GM10266 (cell line): ENCODE data around the gene CHERP.
"Not testable (repeated sequence)": the region's sequence is repeated elsewhere in the genome, so short reads cannot be mapped to it uniquely, and the experiment has no call there.

Experiments
- DNase-seq: peaks from one replicate; pipeline ENCODE4 v3.0.0; 2012; ENCODE audit errors: extremely low spot score
- TF ChIP-seq, protein P1 (sequence below): IDR thresholded peaks from 2 replicates; pipeline ENCODE4 v1.5.1; 2012; ENCODE audit warnings: mild to moderate bottlenecking, low read depth; ENCODE audit not compliant: control insufficient read depth, insufficient read depth; ENCODE audit errors: missing control alignments

The CHERP gene

DNA sequence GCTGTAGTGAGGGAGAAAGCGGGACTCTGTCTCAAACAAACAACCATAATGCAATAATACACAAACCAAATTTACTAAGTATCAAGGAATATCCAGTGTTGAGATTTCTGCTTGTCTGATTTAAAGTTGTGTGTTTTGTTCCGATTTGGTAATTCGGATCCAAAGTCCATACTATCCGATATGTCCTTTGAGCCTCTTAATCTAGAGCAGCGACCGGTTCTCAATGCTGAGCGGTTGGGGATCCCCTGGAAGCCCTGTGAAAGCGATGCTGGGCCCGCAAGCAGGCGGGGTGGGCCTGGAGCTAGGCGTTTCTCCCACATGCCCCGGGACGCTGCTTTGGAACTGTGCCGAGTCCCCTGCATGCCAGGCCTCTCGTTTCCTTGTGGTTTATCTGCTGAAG, 25.9 kb downstream of the CHERP start:
- no peak for DNase-seq
- TF ChIP-seq, protein P1, sequence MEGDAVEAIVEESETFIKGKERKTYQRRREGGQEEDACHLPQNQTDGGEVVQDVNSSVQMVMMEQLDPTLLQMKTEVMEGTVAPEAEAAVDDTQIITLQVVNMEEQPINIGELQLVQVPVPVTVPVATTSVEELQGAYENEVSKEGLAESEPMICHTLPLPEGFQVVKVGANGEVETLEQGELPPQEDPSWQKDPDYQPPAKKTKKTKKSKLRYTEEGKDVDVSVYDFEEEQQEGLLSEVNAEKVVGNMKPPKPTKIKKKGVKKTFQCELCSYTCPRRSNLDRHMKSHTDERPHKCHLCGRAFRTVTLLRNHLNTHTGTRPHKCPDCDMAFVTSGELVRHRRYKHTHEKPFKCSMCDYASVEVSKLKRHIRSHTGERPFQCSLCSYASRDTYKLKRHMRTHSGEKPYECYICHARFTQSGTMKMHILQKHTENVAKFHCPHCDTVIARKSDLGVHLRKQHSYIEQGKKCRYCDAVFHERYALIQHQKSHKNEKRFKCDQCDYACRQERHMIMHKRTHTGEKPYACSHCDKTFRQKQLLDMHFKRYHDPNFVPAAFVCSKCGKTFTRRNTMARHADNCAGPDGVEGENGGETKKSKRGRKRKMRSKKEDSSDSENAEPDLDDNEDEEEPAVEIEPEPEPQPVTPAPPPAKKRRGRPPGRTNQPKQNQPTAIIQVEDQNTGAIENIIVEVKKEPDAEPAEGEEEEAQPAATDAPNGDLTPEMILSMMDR: no peak

GRCh38 chr19:16514383-16515019, 27.7 kb downstream of the CHERP start:
- DNase-seq: no peak
- TF ChIP-seq, protein P1: no peak

- not testable (repeated sequence) for DNase-seq
Measured at GRCh38 chr19:16512611-16513010, 29.6 kb downstream of the CHERP start.

GRCh38 chr19:16509141-16510061, 32.8 kb downstream of the CHERP start:
- no peak for DNase-seq
- TF ChIP-seq, protein P1: no peak

DNA sequence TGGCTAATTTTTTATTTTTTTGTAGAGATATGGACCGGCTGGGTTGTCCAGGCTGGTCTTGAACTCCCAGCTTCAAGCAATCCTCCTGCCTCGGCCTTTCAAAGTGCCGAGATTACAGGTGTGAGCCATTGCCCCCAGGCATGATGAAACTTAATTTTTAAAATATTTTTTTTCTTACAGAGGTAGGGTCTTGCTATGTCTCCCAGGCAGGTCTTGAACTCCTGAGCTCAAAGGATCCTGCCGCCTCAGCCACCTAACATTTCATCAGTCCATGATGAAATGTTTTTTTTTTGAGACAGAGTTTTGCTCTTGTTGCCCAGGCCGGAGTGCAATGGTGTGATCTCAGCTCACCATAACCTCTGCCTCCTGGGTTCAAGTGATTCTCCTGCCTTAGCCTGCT, 33.7 kb downstream of the CHERP start:
- DNase-seq: no peak
- TF ChIP-seq, protein P1: no peak

DNA sequence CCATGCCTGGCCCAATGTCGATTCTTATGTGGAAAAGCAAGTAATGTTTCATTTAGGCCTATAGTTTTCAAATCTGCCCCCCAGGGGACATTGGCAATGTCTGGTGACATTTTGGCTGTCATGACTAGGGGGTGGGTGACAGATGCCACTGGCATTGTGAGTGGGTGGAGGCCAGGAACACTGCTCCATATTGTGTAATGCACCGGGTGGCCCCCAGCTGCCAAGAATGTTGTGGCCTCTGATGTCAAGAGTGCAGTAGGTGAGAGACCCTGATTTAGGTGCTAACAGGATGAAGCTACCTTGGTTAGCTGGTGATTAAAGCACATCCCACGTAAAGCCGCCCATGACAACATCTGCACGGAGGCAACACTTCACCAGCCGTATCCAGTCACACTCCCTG, 35.3 kb downstream of the CHERP start:
- DNase-seq: no peak

DNA sequence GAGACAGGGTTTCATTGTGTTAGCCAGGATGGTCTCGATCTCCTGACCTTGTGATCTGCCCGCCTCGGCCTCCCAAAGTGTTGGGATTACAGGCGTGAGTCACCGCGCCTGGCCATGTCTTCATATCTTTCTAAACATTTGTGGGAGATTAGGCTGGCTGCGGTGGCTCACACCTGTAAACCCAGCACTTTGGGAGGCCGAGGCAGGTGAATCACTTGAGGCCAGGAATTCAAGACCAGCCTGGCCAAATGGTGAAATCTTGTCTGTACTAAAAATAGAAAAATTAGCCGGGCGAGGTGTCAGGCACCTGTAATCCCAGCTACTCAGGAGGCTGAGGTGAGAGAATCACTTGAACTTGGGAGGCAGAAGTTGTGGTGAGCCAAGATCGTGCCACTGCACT, 36.1 kb downstream of the CHERP start:
- DNase-seq: not testable (repeated sequence)

More for the DNA sequence above, 35.3 kb downstream of the CHERP start:
- TF ChIP-seq, protein P1: no peak

DNA sequence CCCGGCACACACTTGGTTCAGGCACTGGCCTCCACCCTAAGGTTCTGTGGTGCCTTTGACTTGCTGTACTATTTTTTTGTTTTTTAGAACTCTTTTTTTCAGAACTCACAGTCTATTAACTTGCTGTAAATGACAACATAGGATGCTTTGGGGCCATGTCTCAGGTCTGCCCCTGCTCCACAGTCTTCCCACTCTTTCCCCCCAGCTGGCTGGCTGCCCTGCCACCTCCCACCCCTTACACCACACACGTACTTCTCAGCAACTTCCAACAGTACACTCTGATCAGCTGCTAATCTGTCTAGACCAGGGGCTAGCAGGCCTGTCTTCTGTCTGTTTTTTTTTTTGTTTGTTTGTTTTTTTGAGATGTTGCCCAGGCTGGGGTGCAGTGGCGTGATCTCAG, 38.0 kb downstream of the CHERP start:
- TF ChIP-seq, protein P1: no peak
- no peak for DNase-seq
